NT2/D1 (cell line): ENCODE data around the gene TXLNG.

ENCODE experiments used
- SUZ12 ChIP-seq: IDR thresholded peaks from 2 replicates; pipeline ENCODE4 v1.6.1; 2011; ENCODE audit not compliant: insufficient read length, insufficient read depth; ENCODE audit errors: extremely low read depth
- YY1 ChIP-seq: IDR thresholded peaks from 2 replicates; pipeline ENCODE4 v1.6.1; 2011; ENCODE audit not compliant: insufficient read length, insufficient read depth
- ZNF274 ChIP-seq: IDR thresholded peaks from 2 replicates; pipeline ENCODE4 v1.6.1; 2011; ENCODE audit warnings: mild to moderate bottlenecking, low read depth, low read length

GRCh38 chrX:16739574-16739973, 46.7 kb upstream of the TXLNG start:
- no peak for TF ChIP-seq ZNF274
- TF ChIP-seq YY1, result no peak
- TF ChIP-seq SUZ12, result no peak
